Measurements from ENCODE around the gene LEAP2.

DNA sequence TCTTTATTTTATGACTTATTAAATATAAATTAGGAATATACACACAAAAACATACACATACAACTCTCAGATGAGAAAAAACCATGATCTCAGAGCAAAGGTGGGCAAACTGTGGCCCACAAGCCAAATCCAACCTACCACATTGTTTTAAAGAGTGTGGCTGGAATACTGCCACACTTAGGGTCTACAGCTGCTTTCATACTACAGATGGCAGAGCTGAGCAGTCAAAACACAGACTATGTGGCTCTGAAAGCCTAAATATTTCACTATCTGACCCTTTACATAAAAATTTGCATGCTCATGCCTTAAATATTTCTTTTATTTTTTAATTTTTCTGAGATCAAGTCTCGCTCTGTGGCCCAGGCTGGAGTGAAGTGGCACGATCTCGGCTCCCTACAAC is 28.3 kb downstream of the LEAP2 start:
- TF ChIP-seq POLR2A (IDR thresholded peaks at IDR 0.05): no peak
- TF ChIP-seq, protein P1, sequence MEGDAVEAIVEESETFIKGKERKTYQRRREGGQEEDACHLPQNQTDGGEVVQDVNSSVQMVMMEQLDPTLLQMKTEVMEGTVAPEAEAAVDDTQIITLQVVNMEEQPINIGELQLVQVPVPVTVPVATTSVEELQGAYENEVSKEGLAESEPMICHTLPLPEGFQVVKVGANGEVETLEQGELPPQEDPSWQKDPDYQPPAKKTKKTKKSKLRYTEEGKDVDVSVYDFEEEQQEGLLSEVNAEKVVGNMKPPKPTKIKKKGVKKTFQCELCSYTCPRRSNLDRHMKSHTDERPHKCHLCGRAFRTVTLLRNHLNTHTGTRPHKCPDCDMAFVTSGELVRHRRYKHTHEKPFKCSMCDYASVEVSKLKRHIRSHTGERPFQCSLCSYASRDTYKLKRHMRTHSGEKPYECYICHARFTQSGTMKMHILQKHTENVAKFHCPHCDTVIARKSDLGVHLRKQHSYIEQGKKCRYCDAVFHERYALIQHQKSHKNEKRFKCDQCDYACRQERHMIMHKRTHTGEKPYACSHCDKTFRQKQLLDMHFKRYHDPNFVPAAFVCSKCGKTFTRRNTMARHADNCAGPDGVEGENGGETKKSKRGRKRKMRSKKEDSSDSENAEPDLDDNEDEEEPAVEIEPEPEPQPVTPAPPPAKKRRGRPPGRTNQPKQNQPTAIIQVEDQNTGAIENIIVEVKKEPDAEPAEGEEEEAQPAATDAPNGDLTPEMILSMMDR (IDR thresholded peaks at IDR 0.05 in 8 of 11, conservative IDR thresholded peaks at IDR 0.05 in 3 of 11): no peak
